ENCODE measurements around the gene VILL. TPM values are rescaled to one million over a fixed set of nuclear protein-coding genes. Genes with fewer than 3 reads are reported as not detected.

VILL gene
- total and polyA plus RNA-seq, 2 donors (not counting 3 experiments of a cell fraction or from before 2014, with no cell fraction given): 9.0 to 10.0 TPM

GRCh38 chr3:38017445-38018295 is 27.1 kb downstream of the VILL start:
- no peaks in the 10 kb centered on the region for H3K79me2 ChIP-seq (ENCODE audit: control insufficient read depth, insufficient read depth, low read length)
- H3K27ac ChIP-seq (ENCODE audit: insufficient read depth, low read depth, low read length): no peak overlapping the region
- no peak for FAIRE-seq

GRCh38 chr3:38018296-38019266 is 28.0 kb downstream of the VILL start:
- Histone ChIP-seq H3K9me3 (replicated peaks; ENCODE audit: control insufficient read depth, insufficient read depth, low read length) (no peaks in the 10 kb centered on the region), H3K4me3 (replicated peaks in 1 of 3; ENCODE audit: insufficient read depth in 1 of 3, low read depth in 1 of 3, low read length in 3 of 3) (no peak overlapping the region), H3K4me2 (ENCODE audit: insufficient read depth, low read length) (no peak overlapping the region), H3K9ac (replicated peaks; ENCODE audit: extremely low read depth, insufficient read depth, low read length) (no peak overlapping the region), H3K79me2 (ENCODE audit: control insufficient read depth, insufficient read depth, low read length) (no peaks in the 10 kb centered on the region), H3K27me3 (ENCODE audit: control insufficient read depth in 2 of 2, insufficient read depth in 2 of 2, low read length in 2 of 2) (no peaks in the 10 kb centered on the region), H3K4me1 (ENCODE audit: control insufficient read depth, extremely low read depth, insufficient read depth, low read length) (no peaks in the 10 kb centered on the region), H3K9me1 (replicated peaks; ENCODE audit: control insufficient read depth, extremely low read depth, insufficient read depth, low read length) (no peaks in the 10 kb centered on the region), H4K20me1 (replicated peaks; ENCODE audit: control insufficient read depth, extremely low read depth, insufficient read depth, low read length) (no peaks in the 10 kb centered on the region), H3K36me3 (ENCODE audit: control insufficient read depth in 2 of 2, extremely low read depth in 1 of 2, insufficient read depth in 2 of 2, low read length in 2 of 2) (peaks cover 0 to 7% of the 10 kb centered on the region in 2 experiments), H2AFZ (ENCODE audit: low read depth, low read length) (no peak overlapping the region), H3K27ac (ENCODE audit: insufficient read depth, low read depth, low read length) (no peak overlapping the region)
- no peak for TF ChIP-seq GATA2 (IDR thresholded peaks at IDR 0.05; ENCODE audit: insufficient read depth, insufficient read length, low read depth, low read length)
- no peak for TF ChIP-seq MAX (IDR thresholded peaks at IDR 0.05; ENCODE audit: insufficient read depth, insufficient read length)
- TF ChIP-seq JUN (IDR thresholded peaks at IDR 0.05; ENCODE audit: borderline replicate concordance, insufficient read depth, insufficient read length, low read depth): no peak
- no peak for TF ChIP-seq EZH2 (IDR thresholded peaks at IDR 0.05; ENCODE audit: borderline replicate concordance, low read depth, low read length, severe bottlenecking)
- no peak for TF ChIP-seq POLR2A (IDR thresholded peaks at IDR 0.05; ENCODE audit: low read depth, low read length)
- TF ChIP-seq FOS (IDR thresholded peaks at IDR 0.05; ENCODE audit: borderline replicate concordance, insufficient read depth, low read length): no peak
- DNase-seq (ENCODE audit: low read depth, low spot score) (no peak), FAIRE-seq (no peak)
- no TSS peak for BruUV-seq (replicated peaks)
- intact Hi-C loops (cut with micrococcal nuclease): no loop called here
- dilution Hi-C loops (cut with MboI; ENCODE audit: extremely low pct_ligation_motif_present, low sequenced_read_pairs): no loop called here
- ChIA-PET POLR2A (no interaction called here), CTCF (interaction anchor here (2.0 kb wide), 1 partner anchor 22 kb away, joined by 7 read pairs; no protein-coding TSS in a partner anchor)

More at GRCh38 chr3:38017445-38018295, 27.1 kb downstream of the VILL start:
- BruUV-seq (replicated peaks): no TSS peak
- POLR2A ChIA-PET: no interaction called here
- Histone ChIP-seq H3K9me1 (replicated peaks; ENCODE audit: control insufficient read depth, extremely low read depth, insufficient read depth, low read length) (no peaks in the 10 kb centered on the region), H4K20me1 (replicated peaks; ENCODE audit: control insufficient read depth, extremely low read depth, insufficient read depth, low read length) (no peaks in the 10 kb centered on the region), H3K4me2 (ENCODE audit: insufficient read depth, low read length) (no peak overlapping the region), H3K27me3 (ENCODE audit: control insufficient read depth in 2 of 2, insufficient read depth in 2 of 2, low read length in 2 of 2) (no peaks in the 10 kb centered on the region), H3K36me3 (ENCODE audit: control insufficient read depth in 2 of 2, extremely low read depth in 1 of 2, insufficient read depth in 2 of 2, low read length in 2 of 2) (peaks cover 0 to 7% of the 10 kb centered on the region in 2 experiments), H3K4me1 (ENCODE audit: control insufficient read depth, extremely low read depth, insufficient read depth, low read length) (no peaks in the 10 kb centered on the region), H3K9ac (replicated peaks; ENCODE audit: extremely low read depth, insufficient read depth, low read length) (no peak overlapping the region), H2AFZ (ENCODE audit: low read depth, low read length) (no peak overlapping the region), H3K9me3 (replicated peaks; ENCODE audit: control insufficient read depth, insufficient read depth, low read length) (no peaks in the 10 kb centered on the region), H3K4me3 (replicated peaks in 1 of 3; ENCODE audit: insufficient read depth in 1 of 3, low read depth in 1 of 3, low read length in 3 of 3) (no peak overlapping the region)
- TF ChIP-seq FOS (IDR thresholded peaks at IDR 0.05; ENCODE audit: borderline replicate concordance, insufficient read depth, low read length) (no peak), POLR2AphosphoS5 (IDR thresholded peaks at IDR 0.05; ENCODE audit: insufficient read depth, low read depth, low read length) (no peak), POLR2A (IDR thresholded peaks at IDR 0.05; ENCODE audit: low read depth, low read length) (no peak), MYC (IDR thresholded peaks at IDR 0.05; ENCODE audit: low read depth, low read length) (no peak)
- CTCF ChIA-PET: no interaction called here
- DNase-seq (ENCODE audit: low read depth, low spot score): no peak
- dilution Hi-C loops (cut with MboI; ENCODE audit: extremely low pct_ligation_motif_present, low sequenced_read_pairs) (no loop called here), intact Hi-C loops (cut with micrococcal nuclease) (no loop called here)
